GM12892 (cell line): Measurements from ENCODE around the gene BRCA2.

Source experiments
- DNase-seq: peaks from one replicate; pipeline ENCODE4 v3.0.0; 2011; ENCODE audit not compliant: insufficient read length
- FAIRE-seq: peaks from 2 replicates; lab custom pipeline; 2011; peaks lifted over from hg19 to GRCh38; lab: Jason Lieb, UNC
- POLR2A ChIP-seq: IDR thresholded peaks from 2 replicates; pipeline ENCODE4 v1.6.1; 2011; ENCODE audit warnings: low read depth, low read length, control low read depth
- POLR2AphosphoS5 ChIP-seq: IDR thresholded peaks from 2 replicates; pipeline ENCODE4 v1.6.1; 2011; ENCODE audit warnings: low read depth, low read length, control low read depth
- TAF1 ChIP-seq: IDR thresholded peaks from 2 replicates; pipeline ENCODE4 v1.6.1; 2011; ENCODE audit warnings: low read depth, mild to moderate bottlenecking, control low read depth, low read length, borderline replicate concordance

Gene BRCA2

DNA sequence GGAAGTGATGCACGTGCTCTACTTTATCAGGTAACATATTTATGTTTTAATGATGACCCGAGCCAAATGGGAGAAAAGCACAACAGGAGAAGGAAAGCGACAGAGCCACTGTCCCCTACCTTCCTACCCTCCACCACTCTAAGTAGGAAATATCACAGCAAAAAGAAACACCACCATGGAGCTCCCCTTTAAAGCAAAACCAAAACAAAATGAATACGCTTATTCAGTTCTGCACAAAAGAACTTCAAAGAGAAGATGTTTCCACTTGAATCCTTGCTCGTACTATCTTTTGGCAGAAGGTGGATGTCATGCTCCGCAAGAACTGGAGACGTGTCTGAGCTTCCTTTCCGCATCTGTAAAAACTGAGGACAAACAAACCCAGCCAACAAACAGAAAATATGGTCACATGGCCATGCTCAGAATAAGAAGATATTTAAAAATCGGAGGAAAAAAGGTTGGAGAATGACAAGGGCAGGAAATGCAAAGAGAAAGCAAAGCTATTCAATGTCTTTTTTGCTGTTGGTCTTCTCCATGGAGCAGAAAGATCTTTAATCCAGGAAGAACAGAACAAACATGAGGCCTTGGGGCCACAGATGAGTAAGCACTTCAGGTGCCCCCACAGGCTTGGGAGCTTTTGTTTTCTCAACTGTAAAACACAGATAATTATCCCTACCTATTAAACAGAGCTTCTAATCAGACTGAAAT lies 93.1 kb downstream of the BRCA2 start:
- TF ChIP-seq POLR2A (no peak), TAF1 (no peak), POLR2AphosphoS5 (no peak)
- DNase-seq (no peak), FAIRE-seq (no peak)

DNA sequence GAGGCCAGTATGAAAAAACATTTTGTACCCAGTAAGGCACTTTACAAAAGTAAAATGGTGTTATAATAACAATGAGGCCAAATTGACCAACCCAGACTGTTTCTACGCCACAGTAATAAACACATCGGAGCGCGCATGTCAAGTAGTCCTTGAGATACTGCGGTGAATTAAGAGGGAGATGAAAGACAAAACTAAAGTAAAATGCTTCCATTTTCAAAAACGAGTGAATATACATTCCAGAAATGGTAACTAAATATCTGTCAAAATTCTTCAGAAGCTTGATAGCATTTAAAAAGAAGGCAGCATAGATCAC lies 93.6 kb downstream of the BRCA2 start:
- FAIRE-seq (no peak), DNase-seq (no peak)

DNA sequence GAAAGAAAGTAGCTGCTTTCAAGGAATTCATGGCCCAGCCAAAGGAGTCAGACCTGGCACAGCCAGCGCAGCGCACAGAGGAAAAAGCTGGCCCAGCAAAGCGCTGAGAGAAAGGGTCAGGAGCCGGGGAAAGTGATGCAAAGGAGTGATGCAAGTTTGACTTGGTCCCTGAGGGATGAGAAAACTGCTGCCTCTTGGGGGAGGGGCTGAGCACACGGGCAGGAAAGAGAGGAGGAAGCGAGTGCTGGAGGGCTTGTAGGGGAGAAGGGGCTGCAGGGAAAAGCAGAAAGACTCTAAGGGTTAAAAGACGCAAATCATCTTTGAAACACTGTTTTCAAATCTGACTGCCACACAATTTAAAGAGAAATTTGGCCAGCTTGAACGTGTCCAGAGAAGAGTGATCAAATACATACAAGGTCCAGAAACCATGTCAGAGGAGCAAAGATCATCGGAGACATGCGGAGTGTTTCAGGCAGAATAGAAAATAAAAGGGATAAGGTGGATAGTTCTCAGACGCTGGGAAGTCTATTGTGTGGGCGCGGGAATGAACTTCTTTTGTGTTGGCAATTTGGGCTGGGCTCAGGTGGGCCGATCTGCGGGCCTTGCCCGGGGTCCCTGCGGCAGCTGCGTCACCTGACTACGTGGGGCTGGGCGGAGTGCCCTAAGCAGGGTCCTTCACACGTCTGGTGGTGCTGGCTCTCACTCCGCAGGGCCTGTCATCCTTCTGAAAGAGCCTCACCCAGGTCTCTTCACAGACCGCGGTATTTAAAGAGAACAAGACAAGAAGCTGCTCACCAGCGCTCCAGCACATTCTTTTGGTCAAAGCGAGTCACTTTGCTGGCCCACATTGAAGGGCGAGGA lies 94.5 kb downstream of the BRCA2 start:
- DNase-seq, result no peak
- no peak for TF ChIP-seq TAF1
- no peak for TF ChIP-seq POLR2A
- TF ChIP-seq POLR2AphosphoS5, result no peak
- FAIRE-seq, result no peak

More for the DNA sequence above, 93.6 kb downstream of the BRCA2 start:
- TF ChIP-seq POLR2AphosphoS5 (no peak), POLR2A (no peak), TAF1 (no peak)

DNA sequence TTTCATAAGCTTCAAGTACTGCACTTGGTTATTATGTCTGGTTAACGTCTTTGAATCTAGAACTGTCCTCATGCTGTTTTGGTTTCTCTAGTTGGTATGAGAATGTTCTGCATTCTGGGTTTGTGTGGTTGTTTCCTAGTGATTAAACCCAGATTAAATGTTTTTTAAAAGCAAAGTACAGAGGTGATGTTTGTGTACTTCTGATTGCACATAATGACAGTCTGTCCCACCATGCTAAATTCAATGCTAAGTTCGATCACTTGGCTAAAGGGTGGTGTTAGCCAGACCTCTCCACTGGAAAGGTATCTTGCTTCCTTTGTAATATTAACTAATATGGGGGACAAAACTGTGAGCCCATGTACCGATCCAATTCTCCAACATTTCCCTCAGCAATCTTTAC lies 98.0 kb downstream of the BRCA2 start:
- DNase-seq, result no peak

DNA sequence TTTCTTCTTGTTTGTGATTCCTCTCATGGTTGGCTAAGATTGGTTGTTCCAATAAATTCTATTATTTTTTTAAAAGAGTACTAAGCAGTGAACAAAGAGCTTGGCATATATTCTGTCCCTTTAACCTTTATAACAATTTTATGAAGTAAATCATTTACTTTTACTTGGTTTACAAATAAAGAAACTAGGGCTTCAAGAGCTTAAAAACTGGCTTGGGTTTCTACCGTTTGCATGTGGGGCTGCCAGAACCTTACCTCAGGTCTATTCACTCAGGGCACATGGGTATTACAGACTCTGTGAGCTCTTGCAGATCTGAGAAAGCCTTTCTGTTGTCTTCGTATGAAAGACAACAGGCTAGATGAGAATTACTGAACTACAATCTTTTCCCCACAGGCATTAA lies 99.3 kb downstream of the BRCA2 start:
- TF ChIP-seq POLR2A, result no peak
- TF ChIP-seq TAF1, result no peak
- no peak for TF ChIP-seq POLR2AphosphoS5
- no peak for DNase-seq
- FAIRE-seq, result no peak

More for the DNA sequence above, 98.0 kb downstream of the BRCA2 start:
- FAIRE-seq, result no peak
- TF ChIP-seq POLR2AphosphoS5, result no peak
- TF ChIP-seq TAF1, result no peak
- TF ChIP-seq POLR2A, result no peak

DNA sequence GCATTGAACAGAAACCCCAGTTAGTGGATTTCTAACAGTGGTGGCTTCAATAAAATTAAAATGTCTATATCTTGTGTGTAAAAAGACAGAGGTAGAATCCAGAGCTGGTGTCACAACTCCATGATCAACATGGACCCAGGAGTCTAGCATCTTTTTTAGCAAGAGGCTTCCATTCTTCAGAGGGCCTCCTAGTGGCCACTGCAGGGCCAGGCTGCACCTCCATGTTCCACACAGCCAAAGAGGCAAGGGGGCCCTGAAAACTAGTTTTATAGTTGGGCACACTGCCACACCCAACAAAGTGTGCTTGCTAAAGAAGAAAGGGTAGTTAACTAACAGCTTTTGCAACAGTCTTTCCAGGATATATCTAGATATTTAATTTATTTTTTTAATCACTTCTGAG lies 99.7 kb downstream of the BRCA2 start:
- FAIRE-seq (no peak), DNase-seq (no peak)
- TF ChIP-seq TAF1, result no peak
- TF ChIP-seq POLR2AphosphoS5, result no peak
- no peak for TF ChIP-seq POLR2A

DNA sequence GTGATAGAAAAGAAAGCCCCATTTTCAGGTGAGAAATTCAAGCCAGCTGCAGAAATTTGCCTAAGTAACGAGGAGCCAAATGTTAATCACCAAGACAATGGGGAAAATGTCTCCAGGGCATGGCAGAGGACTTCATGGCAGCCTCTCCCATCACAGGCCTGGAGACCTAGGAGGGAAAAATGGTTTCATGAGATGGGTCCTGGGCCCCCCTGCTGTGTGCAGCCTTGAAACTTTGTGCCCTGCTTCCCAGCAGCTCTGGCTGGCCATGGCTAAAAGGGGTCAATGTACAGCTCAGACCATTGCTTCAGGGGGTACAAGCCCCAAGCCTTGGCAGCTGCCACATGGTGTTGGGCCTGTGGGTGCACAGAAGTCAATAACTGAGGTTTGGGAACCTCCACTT lies 102.7 kb downstream of the BRCA2 start:
- FAIRE-seq, result no peak
- TF ChIP-seq POLR2AphosphoS5 (no peak), TAF1 (no peak), POLR2A (no peak)
- DNase-seq, result no peak

DNA sequence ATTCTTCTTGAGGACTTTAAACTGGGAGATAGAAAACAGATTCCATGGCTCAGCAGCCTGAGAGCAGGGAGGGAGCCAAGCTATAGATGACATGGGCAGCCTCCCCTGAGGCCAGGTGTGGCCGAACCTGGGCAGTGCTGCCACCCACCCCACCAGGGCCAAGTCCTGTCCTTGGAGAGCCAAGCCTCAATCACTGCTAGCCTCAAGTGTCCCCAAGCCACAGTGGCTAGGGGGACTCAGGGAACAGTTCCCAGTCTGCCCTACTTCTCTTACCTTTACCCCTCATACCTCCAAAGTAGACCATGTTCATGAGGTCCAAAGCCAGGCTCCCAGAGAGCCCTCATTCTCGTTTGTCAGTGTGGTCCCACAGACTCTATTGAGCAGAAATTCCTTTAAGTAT lies 104.6 kb downstream of the BRCA2 start:
- FAIRE-seq (no peak), DNase-seq (no peak)
- TF ChIP-seq POLR2AphosphoS5 (no peak), POLR2A (no peak), TAF1 (no peak)

DNA sequence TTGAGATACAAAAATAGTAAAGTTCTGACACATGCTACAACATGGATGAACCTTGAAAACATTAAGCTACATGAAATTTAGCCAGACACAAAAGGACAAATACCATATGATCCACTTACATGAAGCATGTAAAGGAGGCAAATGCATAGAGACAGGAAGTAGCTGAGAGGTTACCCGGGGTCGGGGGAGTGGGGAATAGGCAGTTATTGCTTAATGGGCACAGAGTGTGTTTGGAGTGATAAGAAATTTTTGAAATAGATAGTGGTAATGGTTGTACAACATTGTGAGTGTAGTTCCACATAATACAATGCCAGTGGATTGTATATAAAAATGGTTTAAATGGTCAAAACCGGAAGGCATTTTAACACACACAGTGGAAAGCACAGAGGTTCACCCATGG lies 108.3 kb downstream of the BRCA2 start:
- FAIRE-seq (no peak), DNase-seq (no peak)
- TF ChIP-seq POLR2A (no peak), TAF1 (no peak), POLR2AphosphoS5 (no peak)

DNA sequence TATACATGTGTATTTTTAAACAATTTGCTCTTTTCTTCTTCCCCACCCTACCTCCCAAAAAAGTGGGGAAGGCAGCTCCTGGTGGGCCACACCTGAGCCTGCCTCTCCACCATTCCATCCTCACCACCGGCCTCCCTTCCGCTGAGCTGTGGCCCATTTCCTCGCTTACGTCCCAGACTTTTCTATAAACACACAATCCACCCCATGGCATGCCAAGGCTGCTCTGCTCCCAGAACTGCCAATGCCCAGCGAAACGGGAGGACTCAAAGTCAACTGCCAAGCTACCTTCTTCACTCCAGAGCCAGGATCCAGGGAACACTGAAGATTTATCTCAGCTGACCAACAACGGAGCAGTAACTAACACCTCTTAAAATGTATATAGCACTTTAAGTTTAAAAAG lies 109.8 kb downstream of the BRCA2 start:
- DNase-seq (no peak), FAIRE-seq (no peak)
- no peak for TF ChIP-seq POLR2AphosphoS5
- no peak for TF ChIP-seq TAF1
- no peak for TF ChIP-seq POLR2A

DNA sequence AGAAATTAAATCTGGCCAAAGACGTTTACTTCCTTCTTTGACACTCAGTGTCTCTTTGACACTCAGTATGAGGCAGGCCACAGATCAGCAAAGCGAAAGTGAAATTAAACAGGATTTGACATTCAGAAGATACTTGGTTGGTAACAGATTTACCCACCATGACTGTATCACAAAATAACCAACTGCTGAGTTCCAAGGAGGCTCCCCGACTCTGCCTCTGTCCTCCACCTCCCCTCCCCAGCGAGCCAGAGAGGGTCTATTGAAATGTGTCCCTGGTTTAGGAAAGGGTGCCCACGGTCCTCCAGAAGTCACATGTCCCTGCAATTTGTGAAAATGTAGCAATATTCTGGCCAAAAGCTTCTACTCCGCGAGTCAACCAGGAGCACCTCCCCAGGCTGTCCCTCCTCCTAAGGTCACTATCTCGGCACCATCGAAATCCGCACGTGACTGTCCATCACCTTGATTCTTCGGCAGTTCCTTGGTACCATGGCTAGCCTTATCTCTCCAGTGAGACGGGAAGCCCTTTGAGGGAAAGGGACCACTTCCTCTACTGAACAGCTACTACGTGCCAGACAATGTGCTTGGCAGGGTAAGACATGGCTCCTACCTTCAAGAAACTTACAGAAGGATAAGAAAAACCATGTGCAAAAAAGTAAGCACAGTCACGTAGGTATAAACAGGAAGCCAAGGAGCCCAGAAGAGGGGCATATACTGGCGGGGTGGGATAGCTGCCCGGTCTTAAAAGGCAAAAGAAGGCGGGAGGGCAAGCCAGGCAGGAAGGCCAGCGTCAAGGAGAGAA lies 111.1 kb downstream of the BRCA2 start:
- peak; percentile 91 for FAIRE-seq
- DNase-seq, result no peak
- no peak; the same call in 1 of the 2 replicates for TF ChIP-seq POLR2A
- TF ChIP-seq TAF1, result 0 out of 2 replicates have a peak, but pooled peaks have one; percentile 29
